ENCODE data around the gene PMPCA. TPM values are rescaled to one million over a fixed set of nuclear protein-coding genes. Genes with fewer than 3 reads are reported as not detected.

PMPCA gene
- total RNA-seq, 2 experiments from 2014 or later = 107 to 109 TPM

GRCh38 chr9:136416427-136416826 lies 6.0 kb downstream of the PMPCA start:
- H3K36me3 ChIP-seq (ENCODE audit: insufficient read depth, low read length) = peaks cover 79% of the 10 kb centered on the region
- peaks cover 74% of the 10 kb centered on the region for H3K36me3 Mint-ChIP-seq (ENCODE audit: low read depth)
- intact Hi-C loops (cut with DNase I, micrococcal nuclease) = no loop called here
- H3K27me3 Mint-ChIP-seq = no peaks in the 10 kb centered on the region
- H3K4me3 Mint-ChIP-seq = no peak overlapping the region
- H3K4me3 ChIP-seq (ENCODE audit: low read length) = no peak overlapping the region
- no peak for DNase-seq
- peaks cover 12% of the 10 kb centered on the region for H3K4me1 Mint-ChIP-seq (ENCODE audit: low read depth)
- POLR2A ChIA-PET = no interaction called here
- no peaks in the 10 kb centered on the region for H3K9me3 ChIP-seq (ENCODE audit: control insufficient read depth in 1 of 2, insufficient read depth in 1 of 2, low read length in 2 of 2)
- peaks cover 5% of the 10 kb centered on the region for H3K4me1 ChIP-seq (ENCODE audit: insufficient read depth, low read length)
- peak overlapping the region; percentile 14 for H3K27ac Mint-ChIP-seq
- TF ChIP-seq CTCF (IDR thresholded peaks at IDR 0.05) = no peak
- H3K9me3 Mint-ChIP-seq = no peaks in the 10 kb centered on the region
- H3K27ac ChIP-seq (ENCODE audit: low read depth in 1 of 2, low read length in 2 of 2) = no peak overlapping the region
- H3K27me3 ChIP-seq (ENCODE audit: control insufficient read depth in 1 of 2, insufficient read depth in 2 of 2, low read length in 2 of 2) = no peaks in the 10 kb centered on the region
- CTCF ChIA-PET = interaction anchor here (1.2 kb wide), 1 partner anchor 122 kb away, joined by 3 read pairs; no protein-coding TSS in a partner anchor
- ATAC-seq (ENCODE audit: poor library complexity) = no peak

GRCh38 chr9:136416914-136417313 lies 6.5 kb downstream of the PMPCA start:
- H3K4me3 ChIP-seq (ENCODE audit: low read length) = no peak overlapping the region
- intact Hi-C loops (cut with DNase I, micrococcal nuclease) = no loop called here
- H3K4me1 ChIP-seq (ENCODE audit: insufficient read depth, low read length) = peaks cover under 1% of the 10 kb centered on the region
- Mint-ChIP-seq H3K4me1 (ENCODE audit: low read depth) (peaks cover 7% of the 10 kb centered on the region), H3K9me3 (no peaks in the 10 kb centered on the region), H3K27me3 (no peaks in the 10 kb centered on the region), H3K4me3 (no peak overlapping the region), H3K27ac (peak overlapping the region; percentile 14), H3K36me3 (ENCODE audit: low read depth) (peaks cover 69% of the 10 kb centered on the region)
- H3K9me3 ChIP-seq (ENCODE audit: control insufficient read depth in 1 of 2, insufficient read depth in 1 of 2, low read length in 2 of 2) = no peaks in the 10 kb centered on the region
- ChIA-PET CTCF (interaction anchor here (1.2 kb wide), 1 partner anchor 123 kb away, joined by 3 read pairs; no protein-coding TSS in a partner anchor), POLR2A (no interaction called here)
- no peak for ATAC-seq (ENCODE audit: poor library complexity)
- no peak for DNase-seq
- H3K36me3 ChIP-seq (ENCODE audit: insufficient read depth, low read length) = peaks cover 82% of the 10 kb centered on the region
- no peak overlapping the region for H3K27ac ChIP-seq (ENCODE audit: low read depth in 1 of 2, low read length in 2 of 2)
- no peaks in the 10 kb centered on the region for H3K27me3 ChIP-seq (ENCODE audit: control insufficient read depth in 1 of 2, insufficient read depth in 2 of 2, low read length in 2 of 2)
- TF ChIP-seq CTCF (IDR thresholded peaks at IDR 0.05) = no peak

GRCh38 chr9:136418182-136419091 lies 8.0 kb downstream of the PMPCA start:
- intact Hi-C loops (cut with DNase I, micrococcal nuclease) = no loop called here
- Histone ChIP-seq H3K36me3 (ENCODE audit: insufficient read depth, low read length) (peaks cover 85% of the 10 kb centered on the region), H3K27ac (ENCODE audit: low read depth in 1 of 2, low read length in 2 of 2) (no peak overlapping the region), H3K27me3 (ENCODE audit: control insufficient read depth in 1 of 2, insufficient read depth in 2 of 2, low read length in 2 of 2) (no peaks in the 10 kb centered on the region), H3K4me1 (ENCODE audit: insufficient read depth, low read length) (no peaks in the 10 kb centered on the region), H3K9me3 (ENCODE audit: control insufficient read depth in 1 of 2, insufficient read depth in 1 of 2, low read length in 2 of 2) (no peaks in the 10 kb centered on the region), H3K4me3 (ENCODE audit: low read length) (no peak overlapping the region)
- CTCF ChIA-PET = no interaction called here
- POLR2A ChIA-PET = interaction anchor here (0.7 to 1.4 kb wide), 2 partner anchors 15 to 17 kb away, joined by 3 to 4 read pairs; no protein-coding TSS in a partner anchor
- no peak for TF ChIP-seq CTCF (IDR thresholded peaks at IDR 0.05)
- Mint-ChIP-seq H3K27ac (no peak overlapping the region), H3K4me3 (no peak overlapping the region), H3K36me3 (ENCODE audit: low read depth) (peaks cover 64% of the 10 kb centered on the region), H3K27me3 (no peaks in the 10 kb centered on the region), H3K4me1 (ENCODE audit: low read depth) (no peaks in the 10 kb centered on the region), H3K9me3 (no peaks in the 10 kb centered on the region)
- ATAC-seq (ENCODE audit: poor library complexity) (no peak), DNase-seq (no peak)
